Anterior cingulate cortex (tissue), 58 donors: Measurements from ENCODE around the gene PODXL2.

Experiments used
- DNase-seq, 58 donors: peaks; one replicate each; lab custom pipeline; 2025; lab: John Stamatoyannopoulos, UW

The PODXL2 gene

DNA sequence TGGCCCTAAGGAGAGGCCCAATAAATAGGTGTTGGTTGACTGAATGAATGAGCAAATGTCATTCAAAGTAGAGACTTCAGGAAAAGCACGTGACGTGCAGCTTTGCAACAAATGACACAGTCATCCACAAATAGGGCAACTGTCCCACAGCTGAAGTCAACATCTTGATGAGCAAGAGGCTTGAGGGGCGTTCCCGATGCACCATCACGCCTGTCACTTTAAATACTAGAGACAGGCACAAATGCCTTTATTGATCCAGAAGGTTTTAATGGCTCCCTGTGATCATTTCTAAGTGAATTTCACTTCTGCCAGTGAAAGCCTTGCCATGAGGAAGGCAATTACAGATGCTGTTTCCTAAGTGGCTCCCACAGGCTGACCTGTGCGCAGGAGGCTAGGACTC is 87.4 kb downstream of the PODXL2 start:
- DNase-seq = peak in 3 of 58 donors; percentile 23 to 53 (median 33)

DNA sequence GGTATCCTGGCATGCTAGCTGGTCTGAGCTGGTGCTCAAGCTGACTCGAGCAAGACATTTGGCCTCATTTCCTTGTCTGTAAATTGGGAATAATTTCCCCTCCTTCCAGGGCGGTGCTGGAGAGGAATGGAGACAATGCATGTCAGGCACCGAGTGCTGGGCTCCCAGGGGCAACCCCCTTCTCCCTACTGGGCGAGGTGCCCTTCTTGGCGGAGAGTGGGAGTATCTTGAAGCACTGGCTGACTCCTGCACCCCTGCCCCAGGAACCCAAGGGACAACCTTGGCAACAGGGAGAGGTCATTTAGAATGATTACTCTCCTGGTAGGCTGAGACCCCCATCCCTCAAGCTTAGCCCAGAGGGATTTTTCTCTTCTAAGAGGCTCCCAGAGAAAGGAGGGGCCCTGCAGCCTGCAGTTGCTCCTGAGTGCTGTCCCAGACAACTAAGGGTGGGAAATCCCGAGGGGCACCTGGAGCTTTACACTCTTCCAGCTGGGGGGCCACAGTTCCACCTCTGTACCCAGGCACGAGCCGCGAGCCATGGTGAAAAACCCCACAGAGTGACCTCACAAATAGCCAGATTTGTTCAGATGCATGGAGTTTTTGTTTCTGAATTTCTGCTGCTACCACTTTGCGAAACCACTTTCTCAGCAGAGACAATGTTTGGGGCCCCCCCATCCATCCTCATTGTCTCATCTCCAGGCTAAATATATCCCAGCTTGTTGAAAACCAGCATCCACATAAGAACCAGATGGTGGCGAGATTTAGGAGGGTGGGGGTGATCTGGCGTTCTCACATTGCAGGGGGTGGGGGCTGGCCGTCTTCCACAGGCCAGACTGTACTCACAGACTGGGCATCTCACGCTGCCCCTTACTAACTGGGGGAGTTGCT is 88.6 kb downstream of the PODXL2 start:
- DNase-seq = peak in 12 of 58 donors; percentile 23 to 52 (median 38)

DNA sequence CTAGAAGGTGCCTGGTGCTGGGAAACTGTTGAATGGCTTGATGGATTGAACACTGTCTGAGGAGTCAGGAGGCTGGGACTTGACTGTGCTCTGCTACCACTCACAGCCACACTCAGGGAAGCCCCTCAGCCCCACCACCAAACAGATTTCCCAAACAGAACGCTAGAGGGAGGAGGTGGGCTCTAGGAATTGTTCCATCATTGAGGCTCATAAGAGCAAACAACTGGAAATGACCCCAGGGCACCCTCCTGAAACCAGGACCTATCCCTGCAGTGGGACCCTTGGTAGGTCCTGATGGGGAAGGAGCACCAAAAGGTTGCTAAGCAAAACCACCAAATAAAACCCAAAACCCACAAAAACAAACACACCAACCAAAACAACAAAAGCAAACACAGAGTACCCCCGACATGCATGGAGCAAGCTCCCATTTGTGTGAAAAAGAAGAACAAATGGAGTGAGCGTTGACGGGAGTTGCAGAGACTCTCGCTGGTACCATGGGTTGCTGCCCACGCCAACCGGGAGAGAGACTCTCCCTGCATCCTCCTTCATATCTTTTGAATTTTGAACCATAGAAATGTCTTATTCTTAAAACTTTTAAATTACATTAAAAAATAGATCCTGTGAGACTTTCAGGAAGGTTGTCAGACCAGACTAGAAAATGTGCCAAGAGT is 89.4 kb downstream of the PODXL2 start:
- DNase-seq = no peak

DNA sequence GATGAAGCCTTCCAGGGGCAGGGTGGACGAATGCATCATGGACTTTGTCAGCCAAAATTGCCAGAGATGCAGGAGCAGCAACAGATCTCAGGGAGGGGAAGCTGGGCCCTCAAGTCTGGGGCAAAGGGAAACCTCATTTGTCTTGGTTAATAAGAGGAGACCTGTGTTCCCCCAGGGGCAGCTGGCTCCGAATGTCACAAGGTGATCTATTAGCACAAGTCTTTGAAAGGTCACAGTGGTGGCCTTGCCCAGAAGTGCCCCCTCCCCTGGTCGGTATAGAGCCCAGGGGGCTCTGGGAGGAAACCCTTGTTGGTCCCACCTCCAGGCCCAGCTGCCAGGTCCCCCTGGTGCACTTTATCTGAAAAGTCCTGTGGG is 89.9 kb downstream of the PODXL2 start:
- no peak for DNase-seq

DNA sequence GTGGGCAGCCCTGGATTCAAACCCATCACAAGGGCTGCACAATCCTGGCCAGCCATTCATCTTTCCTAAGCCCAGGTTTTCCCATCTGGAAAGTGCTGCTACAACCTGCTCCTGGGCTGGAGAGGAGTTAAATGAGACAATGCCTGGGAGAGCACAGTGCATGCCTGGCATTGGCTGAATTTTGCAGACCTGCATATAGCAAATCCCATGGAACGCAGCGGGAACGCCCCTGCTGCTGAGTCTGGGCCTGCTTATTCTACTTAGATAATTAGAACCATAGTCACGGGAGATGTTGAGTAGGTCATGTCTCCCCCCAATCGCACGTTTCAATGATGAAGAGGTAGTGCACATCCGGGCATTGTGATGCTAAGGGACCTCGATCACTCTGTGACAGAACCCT is 90.4 kb downstream of the PODXL2 start:
- DNase-seq = no peak

DNA sequence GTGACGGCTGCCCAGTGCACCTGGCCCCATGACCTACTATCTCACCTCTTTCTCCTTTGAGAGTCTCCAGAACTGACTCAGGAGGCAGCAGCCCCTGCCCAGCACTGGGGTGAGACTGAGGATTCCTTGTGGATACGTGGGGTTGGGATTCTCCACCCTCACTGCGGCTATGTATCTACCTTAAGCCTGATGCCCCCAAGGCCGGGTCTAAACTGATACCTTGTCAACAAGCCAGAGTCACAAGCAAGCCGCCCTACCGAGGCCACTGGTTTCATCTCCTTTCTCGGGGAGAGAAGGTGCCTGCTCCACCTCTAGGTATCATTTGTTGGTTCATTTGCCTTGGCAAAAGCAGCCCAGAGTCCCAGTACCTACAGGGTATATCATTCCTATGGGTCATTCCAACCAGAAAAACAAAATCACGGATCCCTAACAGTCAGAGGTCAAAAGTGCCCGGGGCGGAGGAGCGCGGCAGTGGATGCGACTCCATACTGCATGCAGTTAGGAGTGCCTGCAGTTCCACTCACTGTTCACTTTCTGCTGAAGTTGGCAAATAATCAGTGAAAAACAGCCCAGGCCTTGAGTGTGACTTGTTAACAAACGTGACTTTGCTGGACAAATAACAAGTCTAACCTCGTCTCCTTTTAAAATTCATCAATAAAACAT is 91.3 kb downstream of the PODXL2 start:
- no peak for DNase-seq

DNA sequence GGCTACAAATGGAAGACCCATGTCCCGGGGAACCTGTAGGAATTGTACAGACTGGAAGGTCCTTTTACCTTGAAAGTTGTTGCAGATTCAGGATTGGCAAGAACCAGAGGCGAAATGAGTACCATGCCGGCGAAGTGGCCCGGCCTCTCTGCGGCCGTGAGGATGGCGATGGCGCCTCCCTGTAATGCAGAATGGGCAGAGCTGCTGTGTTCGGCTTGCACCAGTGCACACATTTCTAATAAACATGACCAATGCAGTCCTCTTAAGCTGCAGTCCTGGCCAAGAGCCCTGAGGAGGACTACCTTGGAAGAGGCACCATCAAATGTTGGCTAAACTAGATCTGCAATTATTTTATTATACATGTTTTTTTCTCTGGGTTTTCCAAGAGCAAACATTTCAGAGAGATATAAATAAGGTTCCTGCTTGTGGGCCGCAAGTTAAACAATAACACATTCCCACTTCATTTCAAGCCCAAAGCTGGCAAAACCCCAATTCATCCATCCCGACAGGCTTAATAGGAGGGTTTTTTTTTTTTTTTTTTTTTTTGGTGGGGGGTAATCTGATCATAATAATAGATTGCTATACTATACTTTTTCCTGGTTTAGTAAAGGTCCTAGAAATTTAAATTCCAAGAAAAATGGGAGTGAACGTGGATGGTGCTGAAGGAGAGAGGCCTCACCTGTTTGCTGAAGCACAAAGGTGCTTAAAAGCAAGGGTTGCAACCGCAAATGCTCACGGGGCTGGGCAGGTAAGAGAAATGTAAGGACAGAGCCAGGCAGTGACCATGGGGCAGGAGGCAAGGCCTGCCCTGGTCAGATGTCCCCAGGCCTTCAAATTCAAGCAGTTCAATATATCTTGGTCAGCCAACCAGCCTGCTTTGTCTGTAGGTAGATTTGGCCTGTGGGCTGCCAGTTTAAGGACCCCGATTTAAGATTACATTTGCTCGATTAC is 92.3 kb downstream of the PODXL2 start:
- DNase-seq = no peak

DNA sequence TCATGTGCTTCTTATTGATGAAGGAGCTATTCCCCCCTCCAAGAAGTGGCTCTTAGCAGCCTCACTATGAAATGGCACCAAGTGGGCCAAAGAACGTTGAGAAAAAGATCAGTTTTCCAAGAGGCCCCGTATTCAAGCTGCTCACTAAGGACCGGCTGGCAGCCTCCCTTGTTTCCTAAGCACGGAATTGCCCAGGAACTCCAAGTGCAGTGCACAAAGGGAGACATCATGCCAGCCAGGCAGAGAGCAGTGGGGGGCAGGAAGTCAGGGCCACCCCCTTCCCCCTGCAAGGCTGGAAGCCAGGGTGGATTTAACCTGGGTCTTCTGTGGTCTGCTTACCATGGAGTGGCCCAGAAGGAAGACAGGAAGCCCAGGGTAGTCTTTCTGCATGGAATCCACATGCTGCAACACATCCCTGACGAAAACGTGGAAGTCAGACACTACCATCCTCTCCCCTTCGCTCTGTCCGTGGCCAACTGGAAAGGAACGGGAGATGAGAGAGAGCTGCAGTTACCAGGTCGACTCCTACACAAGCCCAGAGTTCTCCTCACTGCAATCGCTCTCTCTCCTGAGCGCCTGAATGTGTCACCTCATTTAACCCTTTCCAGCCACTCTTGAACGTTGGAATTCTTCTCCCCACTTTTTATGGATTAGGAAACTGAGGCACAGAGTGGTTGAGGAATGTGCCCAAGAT is 93.3 kb downstream of the PODXL2 start:
- peak in 17 of 58 donors; percentile 17 to 75 (median 33) for DNase-seq
